ENCODE measurements around the gene FOXN1.

FOXN1 gene

DNA sequence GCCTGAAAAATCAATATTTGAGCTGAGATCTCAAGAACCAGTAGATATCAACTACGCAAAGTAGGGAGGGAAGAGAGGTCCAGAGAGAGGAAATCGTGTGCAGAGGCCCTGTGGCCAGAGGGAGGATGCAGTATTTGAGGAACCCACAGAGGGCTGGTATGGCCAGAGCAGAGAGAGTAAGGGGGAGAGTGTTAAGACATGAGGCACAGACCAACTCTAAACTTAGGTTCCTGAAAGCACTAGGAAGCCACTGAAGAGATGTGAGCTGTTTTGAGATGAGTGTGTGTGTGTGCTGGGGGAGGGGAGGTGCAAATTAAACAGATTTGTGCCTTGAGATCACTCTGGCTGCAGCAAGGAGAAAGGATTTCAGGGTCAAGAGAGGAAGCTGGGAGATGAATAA is 21.9 kb upstream of the FOXN1 start:
- Histone ChIP-seq H3K79me2 (ENCODE audit: insufficient read depth, low read length) (no peaks in the 10 kb centered on the region), H3F3A (ENCODE audit: low read depth) (no peaks in the 10 kb centered on the region), H4K20me1 (ENCODE audit: insufficient read depth, low read length, poor library complexity, severe bottlenecking) (no peaks in the 10 kb centered on the region), H3K9ac (ENCODE audit: low read depth, low read length, poor library complexity, severe bottlenecking) (no peak overlapping the region), H3K4me1 (ENCODE audit: insufficient read depth, low read length, poor library complexity, severe bottlenecking) (no peaks in the 10 kb centered on the region), H3K9me2 (replicated peaks; ENCODE audit: low read depth, low read length) (no peaks in the 10 kb centered on the region), H3K4me3 (ENCODE audit: low read length, poor library complexity, severe bottlenecking) (no peak overlapping the region), H3K36me3 (ENCODE audit: insufficient read depth, low read length) (no peaks in the 10 kb centered on the region), H3K27me3 (ENCODE audit: insufficient read depth, low read length, poor library complexity, severe bottlenecking) (no peaks in the 10 kb centered on the region), H3K9me3 (ENCODE audit: insufficient read depth, low read depth, low read length) (no peaks in the 10 kb centered on the region), H3K4me2 (ENCODE audit: low read depth, low read length, poor library complexity, severe bottlenecking) (no peak overlapping the region), H2AFZ (ENCODE audit: low read length) (no peak overlapping the region)
- TF ChIP-seq EZH2phosphoT487 (IDR thresholded peaks at IDR 0.05; ENCODE audit: borderline replicate concordance), result no peak
- TF ChIP-seq, protein P1, sequence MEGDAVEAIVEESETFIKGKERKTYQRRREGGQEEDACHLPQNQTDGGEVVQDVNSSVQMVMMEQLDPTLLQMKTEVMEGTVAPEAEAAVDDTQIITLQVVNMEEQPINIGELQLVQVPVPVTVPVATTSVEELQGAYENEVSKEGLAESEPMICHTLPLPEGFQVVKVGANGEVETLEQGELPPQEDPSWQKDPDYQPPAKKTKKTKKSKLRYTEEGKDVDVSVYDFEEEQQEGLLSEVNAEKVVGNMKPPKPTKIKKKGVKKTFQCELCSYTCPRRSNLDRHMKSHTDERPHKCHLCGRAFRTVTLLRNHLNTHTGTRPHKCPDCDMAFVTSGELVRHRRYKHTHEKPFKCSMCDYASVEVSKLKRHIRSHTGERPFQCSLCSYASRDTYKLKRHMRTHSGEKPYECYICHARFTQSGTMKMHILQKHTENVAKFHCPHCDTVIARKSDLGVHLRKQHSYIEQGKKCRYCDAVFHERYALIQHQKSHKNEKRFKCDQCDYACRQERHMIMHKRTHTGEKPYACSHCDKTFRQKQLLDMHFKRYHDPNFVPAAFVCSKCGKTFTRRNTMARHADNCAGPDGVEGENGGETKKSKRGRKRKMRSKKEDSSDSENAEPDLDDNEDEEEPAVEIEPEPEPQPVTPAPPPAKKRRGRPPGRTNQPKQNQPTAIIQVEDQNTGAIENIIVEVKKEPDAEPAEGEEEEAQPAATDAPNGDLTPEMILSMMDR (conservative IDR thresholded peaks at IDR 0.05; ENCODE audit: low read length), result no peak

DNA sequence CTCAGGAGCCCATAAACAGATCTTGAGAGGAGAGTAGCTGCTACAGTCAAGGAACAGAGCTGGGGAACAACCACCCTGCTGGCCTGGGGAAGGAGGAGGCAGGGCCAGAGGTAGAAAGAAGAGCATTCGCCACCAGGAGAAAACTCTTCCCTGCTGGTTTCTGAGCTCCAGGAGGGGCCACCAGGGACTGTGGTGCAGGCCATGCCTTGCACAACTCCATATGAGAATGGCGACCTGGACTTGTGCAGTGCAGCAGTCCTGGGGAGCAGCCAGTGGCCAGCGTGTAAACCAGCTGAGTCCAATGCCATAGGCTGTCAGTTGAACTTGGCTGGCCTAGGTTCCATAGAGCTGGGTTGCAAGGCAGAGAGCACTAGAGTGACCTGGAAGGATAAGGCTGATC is 21.1 kb upstream of the FOXN1 start:
- no peaks in the 10 kb centered on the region for H3K4me1 ChIP-seq (ENCODE audit: insufficient read depth, low read length, poor library complexity, severe bottlenecking)
- no peaks in the 10 kb centered on the region for H3K9me3 ChIP-seq (ENCODE audit: insufficient read depth, low read depth, low read length)
- no peaks in the 10 kb centered on the region for H3F3A ChIP-seq (ENCODE audit: low read depth)
- no peak overlapping the region for H3K4me2 ChIP-seq (ENCODE audit: low read depth, low read length, poor library complexity, severe bottlenecking)
- no peak overlapping the region for H2AFZ ChIP-seq (ENCODE audit: low read length)
- TF ChIP-seq EZH2phosphoT487 (IDR thresholded peaks at IDR 0.05; ENCODE audit: borderline replicate concordance), result no peak
- TF ChIP-seq, protein P1 (conservative IDR thresholded peaks at IDR 0.05; ENCODE audit: low read length), result no peak
- no peaks in the 10 kb centered on the region for H3K79me2 ChIP-seq (ENCODE audit: insufficient read depth, low read length)
- no peak overlapping the region for H3K4me3 ChIP-seq (ENCODE audit: low read length, poor library complexity, severe bottlenecking)
- no peak overlapping the region for H3K9ac ChIP-seq (ENCODE audit: low read depth, low read length, poor library complexity, severe bottlenecking)
- no peaks in the 10 kb centered on the region for H3K36me3 ChIP-seq (ENCODE audit: insufficient read depth, low read length)
- no peaks in the 10 kb centered on the region for H3K9me2 ChIP-seq (replicated peaks; ENCODE audit: low read depth, low read length)
- H4K20me1 ChIP-seq (ENCODE audit: insufficient read depth, low read length, poor library complexity, severe bottlenecking), result no peaks in the 10 kb centered on the region
- H3K27me3 ChIP-seq (ENCODE audit: insufficient read depth, low read length, poor library complexity, severe bottlenecking), result no peaks in the 10 kb centered on the region

DNA sequence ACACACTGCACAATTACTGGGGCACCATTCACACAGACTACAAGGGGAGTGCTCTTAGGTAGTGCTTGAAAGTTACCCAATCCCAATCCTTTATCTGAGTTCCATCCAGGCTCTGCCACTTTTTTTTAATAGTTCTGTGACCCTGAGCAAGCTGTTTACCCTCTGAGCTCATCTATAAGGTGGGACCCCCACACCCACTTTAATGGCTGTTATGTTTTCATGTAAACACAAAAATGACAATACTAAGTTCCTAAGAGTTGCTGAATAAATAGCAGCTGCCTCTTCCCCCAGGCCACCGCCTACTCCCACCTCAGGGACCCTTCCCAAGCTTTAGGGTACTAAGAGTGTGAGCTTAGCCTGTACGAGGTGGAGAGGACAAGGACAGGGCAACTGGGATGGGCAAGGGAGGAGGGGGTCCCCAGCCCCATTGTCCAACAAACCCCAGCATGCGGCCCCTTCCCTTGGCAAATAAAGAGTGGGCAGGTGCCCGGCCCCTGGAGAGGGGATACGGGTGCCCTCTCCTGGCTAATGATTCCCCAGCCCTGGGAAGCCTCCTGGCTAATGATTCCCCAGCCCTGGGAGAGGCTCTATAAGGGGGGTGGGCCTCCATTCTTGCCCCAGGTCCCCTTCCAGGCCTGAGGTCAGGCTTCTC is 18.1 kb upstream of the FOXN1 start:
- H3K4me2 ChIP-seq (ENCODE audit: low read depth, low read length, poor library complexity, severe bottlenecking), result no peak overlapping the region
- H3K9me2 ChIP-seq (replicated peaks; ENCODE audit: low read depth, low read length), result no peaks in the 10 kb centered on the region
- H3K79me2 ChIP-seq (ENCODE audit: insufficient read depth, low read length), result no peaks in the 10 kb centered on the region
- H3K27me3 ChIP-seq (ENCODE audit: insufficient read depth, low read length, poor library complexity, severe bottlenecking), result no peaks in the 10 kb centered on the region
- H3K9ac ChIP-seq (ENCODE audit: low read depth, low read length, poor library complexity, severe bottlenecking), result no peak overlapping the region
- H3K36me3 ChIP-seq (ENCODE audit: insufficient read depth, low read length), result no peaks in the 10 kb centered on the region
- H3F3A ChIP-seq (ENCODE audit: low read depth), result no peaks in the 10 kb centered on the region
- no peaks in the 10 kb centered on the region for H3K4me1 ChIP-seq (ENCODE audit: insufficient read depth, low read length, poor library complexity, severe bottlenecking)
- no peak overlapping the region for H3K4me3 ChIP-seq (ENCODE audit: low read length, poor library complexity, severe bottlenecking)
- H3K9me3 ChIP-seq (ENCODE audit: insufficient read depth, low read depth, low read length), result no peaks in the 10 kb centered on the region
- no peak overlapping the region for H2AFZ ChIP-seq (ENCODE audit: low read length)
- TF ChIP-seq, protein P1 (conservative IDR thresholded peaks at IDR 0.05; ENCODE audit: low read length), result no peak
- no peak for TF ChIP-seq EZH2phosphoT487 (IDR thresholded peaks at IDR 0.05; ENCODE audit: borderline replicate concordance)
- H4K20me1 ChIP-seq (ENCODE audit: insufficient read depth, low read length, poor library complexity, severe bottlenecking), result no peaks in the 10 kb centered on the region

Data from Loucy (cell line).